ENCODE data around the gene PDE6A. TPM values are rescaled to one million over a fixed set of nuclear protein-coding genes. Genes with fewer than 3 reads are reported as not detected.

Gene PDE6A
- total and polyA plus RNA-seq, 2 of the 8 experiments (the other 6 are each of a cell fraction or from before 2014, with no cell fraction given) = not detected

DNA sequence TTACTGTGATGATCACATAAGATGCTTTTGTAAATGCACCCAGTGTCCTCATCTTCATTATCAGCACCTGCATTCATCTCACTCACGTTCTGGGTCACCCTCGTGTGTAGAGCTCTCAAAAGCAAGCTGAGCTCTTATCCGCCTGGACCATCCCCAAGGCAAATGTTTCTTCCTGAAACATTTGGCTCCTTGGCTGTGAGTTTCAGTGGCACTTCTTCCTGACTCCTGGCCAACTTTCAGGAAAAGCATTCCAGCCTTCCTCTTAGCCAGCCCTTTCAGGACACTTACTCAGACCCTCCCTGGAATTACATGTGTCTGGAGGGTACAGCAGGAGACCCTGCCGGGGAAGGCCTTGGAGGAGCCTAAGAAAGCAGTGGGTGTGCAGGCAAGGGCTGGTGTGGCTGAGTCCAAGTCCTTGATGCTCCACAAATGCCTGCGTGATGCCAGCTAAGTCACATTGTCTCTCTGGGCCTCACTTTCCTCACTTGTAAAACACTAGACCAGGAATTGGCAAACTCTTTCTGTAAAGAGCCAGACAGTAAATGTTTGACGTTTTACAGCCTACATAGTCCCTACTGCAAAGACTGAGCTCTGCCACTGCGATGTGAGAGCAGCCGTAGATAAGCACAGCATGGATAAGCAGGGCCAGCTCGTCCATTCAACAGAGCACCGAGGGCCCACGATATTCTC is 72.1 kb downstream of the PDE6A start:
- CTCF ChIA-PET (ENCODE audit: partially characterized antibody) = interaction anchor here (0.8 to 64.1 kb wide), 4 partner anchors 50 to 228 kb away, joined by 4 to 1740 read pairs (median 10); no protein-coding TSS in a partner anchor

More for the DNA sequence above, 72.1 kb downstream of the PDE6A start:
- Histone ChIP-seq H3K56ac (replicated peaks; ENCODE audit: insufficient read length, low read depth, low read length) (no peak overlapping the region), H2BK12ac (ENCODE audit: low read depth, low read length) (no peak overlapping the region), H3K79me2 (ENCODE audit: control insufficient read depth in 1 of 2, insufficient read depth in 2 of 2, low read length in 2 of 2) (no peaks in the 10 kb centered on the region), H4K8ac (ENCODE audit: extremely low read depth, insufficient read depth, low read length) (no peak overlapping the region), H2BK20ac (ENCODE audit: low read length) (no peak overlapping the region), H3K27ac (ENCODE audit: low read depth, low read length) (no peak overlapping the region), H3K4me1 (replicated peaks in 1 of 4; ENCODE audit: control insufficient read depth in 3 of 4, insufficient read depth in 4 of 4, low read length in 3 of 4) (peaks cover 0 to 2% (median 0%) of the 10 kb centered on the region in 4 experiments; a peak in 2 of 7 replicates), H3K9me3 (ENCODE audit: insufficient read depth in 2 of 2, low read depth in 1 of 2, low read length in 1 of 2) (no peaks in the 10 kb centered on the region), H2BK5ac (ENCODE audit: low read depth, low read length) (no peak overlapping the region), H4K91ac (replicated peaks; ENCODE audit: insufficient read length, low read length) (no peak overlapping the region), H3K14ac (ENCODE audit: insufficient read length) (no peak overlapping the region), H2AK5ac (ENCODE audit: low read depth, low read length) (no peak overlapping the region), H3K36me3 (ENCODE audit: control insufficient read depth in 2 of 4, insufficient read depth in 4 of 4, low read length in 3 of 4) (no peaks in the 10 kb centered on the region), H3K9ac (replicated peaks in 1 of 4; ENCODE audit: extremely low read depth in 1 of 4, low read depth in 3 of 4, low read length in 3 of 4) (no peak overlapping the region), H4K20me1 (replicated peaks in 1 of 2; ENCODE audit: control insufficient read depth in 1 of 2, insufficient read depth in 2 of 2, low read length in 2 of 2) (no peaks in the 10 kb centered on the region), H3K4ac (replicated peaks; ENCODE audit: insufficient read length, low read depth, low read length) (no peak overlapping the region), H3K23ac (ENCODE audit: insufficient read length) (no peak overlapping the region), H3K79me1 (ENCODE audit: low read depth, low read length) (no peaks in the 10 kb centered on the region), H3K4me3 (ENCODE audit: extremely low read depth in 1 of 4, insufficient read depth in 2 of 4, low read depth in 3 of 4, low read length in 4 of 4) (no peak overlapping the region), H4K5ac (ENCODE audit: insufficient read length, low read depth, low read length) (no peak overlapping the region), H3K23me2 (ENCODE audit: low read depth, low read length) (no peaks in the 10 kb centered on the region), H3K4me2 (ENCODE audit: insufficient read depth in 1 of 2, low read depth in 2 of 2, low read length in 2 of 2) (no peak overlapping the region), H3K18ac (ENCODE audit: extremely low read depth, low read length) (no peak overlapping the region), H2AFZ (ENCODE audit: low read length) (peak overlapping the region; percentile 73; the same call in 1 of the 2 replicates), H2BK15ac (ENCODE audit: low read length) (no peak overlapping the region), H3K27me3 (replicated peaks in 1 of 4; ENCODE audit: control insufficient read depth in 3 of 4, extremely low read depth in 1 of 4, insufficient read depth in 3 of 4, low read length in 3 of 4) (no peaks in the 10 kb centered on the region), H2BK120ac (replicated peaks; ENCODE audit: low read depth, low read length) (no peak overlapping the region)
- TF ChIP-seq SRF (IDR thresholded peaks at IDR 0.05; ENCODE audit: low read depth, low read length) = no peak
- no peak for TF ChIP-seq BACH1 (IDR thresholded peaks at IDR 0.05; ENCODE audit: low read length)
- TF ChIP-seq JUND (IDR thresholded peaks at IDR 0.05; ENCODE audit: low read length) = no peak
- TF ChIP-seq, protein P1, sequence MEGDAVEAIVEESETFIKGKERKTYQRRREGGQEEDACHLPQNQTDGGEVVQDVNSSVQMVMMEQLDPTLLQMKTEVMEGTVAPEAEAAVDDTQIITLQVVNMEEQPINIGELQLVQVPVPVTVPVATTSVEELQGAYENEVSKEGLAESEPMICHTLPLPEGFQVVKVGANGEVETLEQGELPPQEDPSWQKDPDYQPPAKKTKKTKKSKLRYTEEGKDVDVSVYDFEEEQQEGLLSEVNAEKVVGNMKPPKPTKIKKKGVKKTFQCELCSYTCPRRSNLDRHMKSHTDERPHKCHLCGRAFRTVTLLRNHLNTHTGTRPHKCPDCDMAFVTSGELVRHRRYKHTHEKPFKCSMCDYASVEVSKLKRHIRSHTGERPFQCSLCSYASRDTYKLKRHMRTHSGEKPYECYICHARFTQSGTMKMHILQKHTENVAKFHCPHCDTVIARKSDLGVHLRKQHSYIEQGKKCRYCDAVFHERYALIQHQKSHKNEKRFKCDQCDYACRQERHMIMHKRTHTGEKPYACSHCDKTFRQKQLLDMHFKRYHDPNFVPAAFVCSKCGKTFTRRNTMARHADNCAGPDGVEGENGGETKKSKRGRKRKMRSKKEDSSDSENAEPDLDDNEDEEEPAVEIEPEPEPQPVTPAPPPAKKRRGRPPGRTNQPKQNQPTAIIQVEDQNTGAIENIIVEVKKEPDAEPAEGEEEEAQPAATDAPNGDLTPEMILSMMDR (IDR thresholded peaks at IDR 0.05; ENCODE audit: control extremely low read depth in 1 of 3, insufficient read depth in 1 of 3, low read depth in 1 of 3, low read length in 3 of 3) = no peak
- TF ChIP-seq MAFK (IDR thresholded peaks at IDR 0.05; ENCODE audit: low read depth, low read length) = no peak
- TF ChIP-seq GABPA (IDR thresholded peaks at IDR 0.05; ENCODE audit: borderline replicate concordance, insufficient read depth, low read length) = no peak
- no peak for TF ChIP-seq NANOG (IDR thresholded peaks at IDR 0.05; ENCODE audit: insufficient read depth, low read depth, low read length, poor library complexity, severe bottlenecking)
- no peak for TF ChIP-seq EP300 (IDR thresholded peaks at IDR 0.05; ENCODE audit: borderline replicate concordance in 1 of 2, low read depth in 2 of 2, low read length in 2 of 2)
- TF ChIP-seq CEBPB (IDR thresholded peaks at IDR 0.05; ENCODE audit: low read depth, low read length) = no peak
- TF ChIP-seq SIN3A (conservative IDR thresholded peaks at IDR 0.05 in 1 of 2, IDR thresholded peaks at IDR 0.05 in 1 of 2; ENCODE audit: low read depth in 1 of 2, low read length in 2 of 2) = no peak
- FAIRE-seq (no peak), DNase-seq (ENCODE audit: low read depth in 1 of 2, low spot score in 2 of 2) (no peak)
- WGBS, 2 experiments (ENCODE audit: extremely low coverage in 1 of 2, insufficient coverage in 1 of 2, insufficient read length in 1 of 2, insufficient replicate concordance in 2 of 2, low coverage in 1 of 2, low lambda C conversion rate in 2 of 2, missing lambda C conversion rate in 1 of 2) = 88% methylated on average over 11 of the region's 11 CpGs; no CpG with 5 or more reads in 1 of the 2 experiments
- POLR2A ChIA-PET (ENCODE audit: partially characterized antibody) = interaction anchor here (1.3 kb wide), 1 partner anchor 250 kb away, joined by 3 read pairs; no protein-coding TSS in a partner anchor
